Naive thymus-derived CD4-positive, alpha-beta T cell (primary cell): Measurements from ENCODE around the gene SMPD4. TPM values are rescaled to one million over a fixed set of nuclear protein-coding genes. Genes with fewer than 3 reads are reported as not detected.
"Not testable (repeated sequence)": the region's sequence is repeated elsewhere in the genome, so short reads cannot be mapped to it uniquely, and the experiment has no call there.

ENCODE experiments used
- ATAC-seq: fragments of 150-1000 bp; cut with Tn5 transposase; 2 replicates; pipeline ENCODE4 v1.10.0; 2021; ENCODE audit warnings: mild to moderate bottlenecking, moderate library complexity
- CTCF ChIA-PET: fragments of 350-600 bp; sonication (Branson Sonifier 250); formaldehyde crosslinking; loops from one replicate; lab custom pipeline; 2021; ENCODE audit warnings: antibody characterized with exemption; lab: Charles Lee
- POLR2A ChIA-PET: fragments of 350-600 bp; sonication (Branson Sonifier 250); formaldehyde crosslinking; loops from one replicate; lab custom pipeline; 2021; ENCODE audit warnings: antibody characterized with exemption, inconsistent platforms; lab: Charles Lee
- DNase-seq, 9 donors: peaks; one replicate each; pipeline versions ENCODE4 v3.0.0 to v3.0.0-alpha.2; 2020 to 2022; ENCODE audit warnings: mixed read lengths in 1 of 9
- H3K27ac ChIP-seq: one replicate; pipeline ENCODE4 v1.7.0; 2013; ENCODE audit warnings: mild to moderate bottlenecking, low read depth, low read length, moderate library complexity
- H3K27me3 ChIP-seq, 2 donors: one replicate each; pipeline ENCODE4 v1.7.0; 2013; ENCODE audit warnings: low read length in 2 of 2, mild to moderate bottlenecking in 2 of 2, moderate library complexity in 2 of 2; ENCODE audit not compliant: control insufficient read depth in 2 of 2, insufficient read depth in 2 of 2
- H3K36me3 ChIP-seq, 3 experiments: 1 replicate in 2 of 3; 2 replicates in 1 of 3; pipeline ENCODE4 v1.7.0; 2013; ENCODE audit warnings: low read length in 3 of 3, mild to moderate bottlenecking in 3 of 3, moderate library complexity in 1 of 3; ENCODE audit not compliant: insufficient read depth in 3 of 3, control insufficient read depth in 2 of 3
- H3K4me1 ChIP-seq, 2 donors: one replicate each; pipeline ENCODE4 v1.7.0; 2013; ENCODE audit warnings: low read length in 2 of 2, mild to moderate bottlenecking in 2 of 2, moderate library complexity in 1 of 2; ENCODE audit not compliant: control insufficient read depth in 2 of 2, insufficient read depth in 2 of 2
- H3K4me3 ChIP-seq: 2 replicates; pipeline ENCODE4 v1.7.0; 2013; ENCODE audit warnings: mild to moderate bottlenecking, low read length
- H3K9me3 ChIP-seq, 3 experiments: 1 replicate in 2 of 3; 2 replicates in 1 of 3; pipeline ENCODE4 v1.7.0; 2013; ENCODE audit warnings: low read length in 3 of 3; ENCODE audit not compliant: control insufficient read depth in 2 of 3
- H3K27ac Mint-ChIP-seq, 9 donors: one replicate each; pipeline ENCODE4 v1.8.0; 2020 to 2022; ENCODE audit warnings: mixed read lengths in 9 of 9, mild to moderate bottlenecking in 8 of 9, moderate library complexity in 5 of 9, inconsistent platforms in 2 of 9
- H3K27me3 Mint-ChIP-seq, 5 donors: one replicate each; pipeline ENCODE4 v1.8.0; 2021 to 2022; ENCODE audit warnings: mixed read lengths in 5 of 5, mild to moderate bottlenecking in 1 of 5
- H3K36me3 Mint-ChIP-seq, 5 donors: one replicate each; pipeline ENCODE4 v1.8.0; 2020 to 2022; ENCODE audit warnings: mixed read lengths in 5 of 5, mild to moderate bottlenecking in 3 of 5, inconsistent platforms in 1 of 5
- H3K4me1 Mint-ChIP-seq, 7 donors: one replicate each; pipeline ENCODE4 v1.8.0; 2020 to 2022; ENCODE audit warnings: mixed read lengths in 7 of 7, mild to moderate bottlenecking in 3 of 7, inconsistent platforms in 1 of 7
- H3K4me3 Mint-ChIP-seq, 10 donors: one replicate each; pipeline ENCODE4 v1.8.0; 2020 to 2022; ENCODE audit warnings: mild to moderate bottlenecking in 10 of 10, mixed read lengths in 10 of 10, moderate library complexity in 6 of 10, inconsistent platforms in 2 of 10
- H3K9me3 Mint-ChIP-seq, 11 donors: one replicate each; pipeline ENCODE4 v1.8.0; 2020 to 2022; ENCODE audit warnings: mixed read lengths in 11 of 11, mild to moderate bottlenecking in 4 of 11, inconsistent platforms in 1 of 11, moderate library complexity in 1 of 11
- intact Hi-C, 2 donors: fragments of 100-400 bp; cut with micrococcal nuclease; formaldehyde crosslinking; loops; one replicate each; pipeline ENCODE4 v1.15.1; 2023
- polyA plus RNA-seq, 2 donors: library from polyadenylated mRNA; unstranded; fragments of 300-500 nt; fragmentation: Illumina TruSeq; gene quantifications; one replicate each; pipeline ENCODE4 v1.2.3, GENCODE V29; 2021
- total RNA-seq, 6 experiments: library from RNA in 5 of 6; stranded (reverse) in 5 of 6; gene quantifications; 1 replicate in 5 of 6; 2 replicates in 1 of 6; pipeline ENCODE4 v1.2.3 and lab custom pipeline; 2021 to 2026

Gene SMPD4
- total and polyA plus RNA-seq, 7 experiments from 2014 or later: 37.0 to 82.9 (median 57.2) TPM

- no peak overlapping the region for H3K4me3 ChIP-seq
- Mint-ChIP-seq H3K27me3 (no peaks in the 10 kb centered on the region), H3K27ac (peak overlapping the region; percentile 15 to 88 (median 79)), H3K4me3 (peak overlapping the region; percentile 52 to 90 (median 73)), H3K4me1 (peaks cover 12 to 26% (median 17%) of the 10 kb centered on the region in 7 donors), H3K9me3 (peaks cover 0 to 4% (median 0%) of the 10 kb centered on the region in 11 donors), H3K36me3 (no peaks in the 10 kb centered on the region)
- CTCF ChIA-PET: interaction anchor here (3.2 kb wide), 1 partner anchor 158 kb away, joined by 19 read pairs; the partner anchor contains the start of gene IMP4
- H3K27me3 ChIP-seq: no peaks in the 10 kb centered on the region
- peaks cover 8 to 18% of the 10 kb centered on the region in 2 donors for H3K4me1 ChIP-seq
- H3K36me3 ChIP-seq: peaks cover 0 to 5% (median 0%) of the 10 kb centered on the region in 3 experiments
- ATAC-seq: no peak
- DNase-seq: no peak
- no peaks in the 10 kb centered on the region for H3K9me3 ChIP-seq
- POLR2A ChIA-PET: no interaction called here
- peak overlapping the region; percentile 64 for H3K27ac ChIP-seq
- intact Hi-C loops: loop anchor here (5.0 to 10.0 kb wide), 4 partner anchors 36 to 1501 kb away; partner anchors contain the start of genes CCDC74B (in 1 of the 2) and FAM168B (in 1 of the 2)
These were observed 2.3 kb upstream of the SMPD4 start for GRCh38 chr2:130183512-130184373.

DNA sequence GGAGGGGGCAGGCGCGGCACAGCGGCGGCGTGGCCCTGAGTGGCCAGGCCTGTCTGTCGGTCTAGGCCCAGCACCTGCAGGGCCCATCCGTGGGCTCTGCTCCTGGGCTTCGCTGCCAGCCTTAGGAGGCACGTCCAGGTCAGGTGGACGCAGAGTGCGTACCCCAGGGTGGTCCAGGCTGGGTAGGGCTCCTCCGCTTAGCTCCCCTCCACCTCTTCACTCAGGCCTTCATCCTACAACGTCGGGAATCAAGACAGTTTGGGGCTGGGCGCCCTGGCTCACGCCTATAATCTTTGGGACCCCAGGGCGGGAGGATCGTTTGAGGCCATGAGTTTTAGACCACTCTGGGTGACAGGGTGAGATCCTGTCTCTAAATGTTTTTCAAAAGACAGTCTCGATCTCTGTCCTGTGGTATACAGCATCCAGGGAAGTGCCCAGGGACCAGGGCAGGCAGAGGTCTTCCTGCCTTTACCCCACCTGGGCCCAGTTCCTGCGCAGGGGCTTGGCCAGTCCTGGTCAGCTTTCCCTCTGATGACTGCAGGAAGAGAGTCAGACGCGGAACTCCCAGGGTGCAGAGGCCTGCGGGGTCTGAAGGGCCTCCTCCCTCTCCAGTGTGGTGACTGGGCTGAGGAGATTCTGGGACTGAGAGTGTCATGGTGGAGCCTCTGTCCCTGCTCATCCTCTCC, 1.6 kb upstream of the SMPD4 start:
- Histone ChIP-seq H3K4me1 (peaks cover 8 to 18% of the 10 kb centered on the region in 2 donors), H3K4me3 (peak overlapping the region; percentile 36), H3K27ac (peak overlapping the region; percentile 64)
- H3K27ac Mint-ChIP-seq: peak overlapping the region in 8 of 9 donors; percentile 15 to 88 (median 76)
- H3K27me3 ChIP-seq, H3K36me3 ChIP-seq, H3K27me3 Mint-ChIP-seq, H3K9me3 ChIP-seq, ATAC-seq, H3K36me3 Mint-ChIP-seq, H3K9me3 Mint-ChIP-seq, DNase-seq: not testable (repeated sequence)
- H3K4me1 Mint-ChIP-seq: peaks cover 13 to 30% (median 21%) of the 10 kb centered on the region in 7 donors
- peak overlapping the region; percentile 52 to 90 (median 72) for H3K4me3 Mint-ChIP-seq
- ChIA-PET POLR2A (interaction anchor here (3.9 kb wide), 1 partner anchor 159 kb away, joined by 65 read pairs; the partner anchor contains the start of gene IMP4), CTCF (interaction anchor here (3.2 kb wide), 1 partner anchor 159 kb away, joined by 19 read pairs; the partner anchor contains the start of gene IMP4)
- intact Hi-C loops: loop anchor here (1.0 to 10.0 kb wide), 5 partner anchors 36 to 1502 kb away; partner anchors contain the start of genes CCDC74B (in 1 of the 2) and FAM168B (in 1 of the 2)

- not testable (repeated sequence) for H3K9me3 Mint-ChIP-seq, H3K9me3 ChIP-seq, H3K36me3 Mint-ChIP-seq, H3K27me3 Mint-ChIP-seq, H3K36me3 ChIP-seq, H3K27me3 ChIP-seq
- peak within 1 kb of the TSS; percentile 91 for H3K27ac ChIP-seq
- ChIA-PET CTCF (interaction anchor here (1.1 to 3.2 kb wide), 2 partner anchors 160 to 162 kb away, joined by 4 to 19 read pairs; partner anchors contain the start of gene IMP4), POLR2A (interaction anchor here (0.8 to 3.9 kb wide), 7 partner anchors 9 to 1310 kb away, joined by 3 to 65 read pairs (median 4); partner anchors contain the start of genes FAM168B, IMP4 and MZT2A)
- Mint-ChIP-seq H3K4me1 (peaks cover 18 to 35% (median 24%) of the 10 kb centered on the region in 7 donors), H3K27ac (peak within 1 kb of the TSS; percentile 87 to 97 (median 95)), H3K4me3 (peak within 1 kb of the TSS; percentile 87 to 94 (median 91))
- H3K4me1 ChIP-seq: peaks cover 8 to 18% of the 10 kb centered on the region in 2 donors
- H3K4me3 ChIP-seq: peak within 1 kb of the TSS; percentile 77
- peak; percentile 85 to 96 (median 93) for DNase-seq
- intact Hi-C loops: loop anchor here (1.0 to 10.0 kb wide), 12 partner anchors 35 to 1503 kb away; partner anchors contain the start of genes CCDC74B (in 2 of the 2), IMP4 (in 2 of the 2) and FAM168B (in 1 of the 2)
- ATAC-seq: peak; percentile 88
These were observed 679 bp upstream of the SMPD4 start, which contains the start of gene MZT2B for GRCh38 chr2:130181880-130182682. TSS of gene MZT2B (plus strand) at chr2:130182262. CDS start at chr2:130182283, 21 bp downstream.

GRCh38 chr2:130180404-130181324, 738 bp downstream of the SMPD4 start:
- H3K4me1 Mint-ChIP-seq: peaks cover 18 to 35% (median 26%) of the 10 kb centered on the region in 7 donors
- intact Hi-C loops: loop anchor here (1.0 to 10.0 kb wide), 11 partner anchors 33 to 1504 kb away; partner anchors contain the start of genes CCDC74B (in 2 of the 2), IMP4 (in 2 of the 2) and FAM168B (in 1 of the 2)
- not testable (repeated sequence) for ATAC-seq

GRCh38 chr2:130174866-130175265, 6.5 kb downstream of the SMPD4 start:
- H3K27me3 Mint-ChIP-seq, H3K4me1 ChIP-seq, POLR2A ChIA-PET, CTCF ChIA-PET, H3K27ac Mint-ChIP-seq, intact Hi-C loops, DNase-seq, H3K27ac ChIP-seq, H3K4me3 Mint-ChIP-seq, H3K4me3 ChIP-seq, ATAC-seq, H3K9me3 ChIP-seq, H3K27me3 ChIP-seq, H3K9me3 Mint-ChIP-seq: not testable (repeated sequence)
- Mint-ChIP-seq H3K4me1 (peaks cover 3 to 23% (median 11%) of the 10 kb centered on the region in 7 donors), H3K36me3 (peaks cover 4 to 17% (median 7%) of the 10 kb centered on the region in 5 donors)
- peaks cover 0 to 47% (median 3%) of the 10 kb centered on the region in 3 experiments for H3K36me3 ChIP-seq

More at GRCh38 chr2:130180404-130181324, 738 bp downstream of the SMPD4 start:
- Histone ChIP-seq H3K4me3 (peak overlapping the region; percentile 77), H3K27ac (peak overlapping the region; percentile 91), H3K4me1 (peaks cover 8 to 18% of the 10 kb centered on the region in 2 donors)
- DNase-seq, H3K27me3 ChIP-seq, H3K36me3 Mint-ChIP-seq, H3K36me3 ChIP-seq, H3K27me3 Mint-ChIP-seq, H3K9me3 ChIP-seq, H3K9me3 Mint-ChIP-seq: not testable (repeated sequence)
- peak overlapping the region; percentile 87 to 97 (median 95) for H3K27ac Mint-ChIP-seq
- ChIA-PET CTCF (interaction anchor here (0.6 to 3.2 kb wide), 4 partner anchors 151 to 304 kb away, joined by 3 to 19 read pairs (median 4); partner anchors contain the start of gene IMP4), POLR2A (interaction anchor here (0.8 to 3.9 kb wide), 5 partner anchors 152 to 913 kb away, joined by 3 to 65 read pairs (median 4); partner anchors contain the start of genes FAM168B and IMP4)
- H3K4me3 Mint-ChIP-seq: peak overlapping the region; percentile 87 to 94 (median 91)
